Lower leg skin (tissue), 4 donors: ENCODE measurements around the gene EHMT1. TPM values are rescaled to one million over a fixed set of nuclear protein-coding genes. Genes with fewer than 3 reads are reported as not detected.

Source experiments
- DNase-seq, 2 donors: peaks; one replicate each; pipeline ENCODE4 v3.0.0-alpha.2; 2019; ENCODE audit warnings: low spot score in 2 of 2
- H3K4me3 ChIP-seq: fragments of 200-600 bp; sonication (generic); 2 replicates; pipeline ENCODE4 v1.5.1; 2017; ENCODE audit warnings: mild to moderate bottlenecking, low read depth; ENCODE audit not compliant: poor library complexity, severe bottlenecking
- CTCF ChIP-seq, 3 donors: fragments of 450-650 bp; IDR thresholded peaks; one replicate each; pipeline ENCODE4 v1.5.1; 2016; ENCODE audit warnings: antibody characterized with exemption in 3 of 3, mild to moderate bottlenecking in 3 of 3, moderate library complexity in 2 of 3
- POLR2A ChIP-seq, 2 donors: fragments of 450-650 bp; IDR thresholded peaks; one replicate each; pipeline ENCODE4 v1.6.1; 2016 to 2017; ENCODE audit warnings: antibody characterized with exemption in 2 of 2, mild to moderate bottlenecking in 1 of 2, moderate library complexity in 1 of 2
- WGBS, 2 donors: methylation state at CpG; one replicate each; pipeline ENCODE4 v1.1.5; 2018; 5-methylcytosine and 5-hydroxymethylcytosine counted together
- intact Hi-C: fragments of 100-400 bp; cut with DNase I; formaldehyde crosslinking; loops from one replicate; pipeline ENCODE4 v1.15.0; 2023; ENCODE audit warnings: low total_unique reads
- total RNA-seq, 4 donors: library from RNA; depleted of rRNA; stranded (reverse); fragments of >200 nt; gene quantifications; one replicate each; pipeline ENCODE4 v1.1.0, GENCODE V29; 2016

Gene EHMT1
- total RNA-seq, 4 donors from 2014 or later = 64.2 to 128 (median 73.2) TPM

GRCh38 chr9:137582286-137582860 lies 36.4 kb upstream of the EHMT1 start:
- intact Hi-C loops = no loop called here
- 76 to 85% methylated on average over 20 of the region's 20 CpGs for WGBS, 2 donors
- H3K4me3 ChIP-seq = no peak overlapping the region
- no peak for DNase-seq
- TF ChIP-seq POLR2A (IDR thresholded peaks at IDR 0.05) (no peak), CTCF (IDR thresholded peaks at IDR 0.05) (no peak)

- WGBS, 2 donors = 76 to 93% methylated on average over 14 of the region's 14 CpGs
- no peak for TF ChIP-seq POLR2A (IDR thresholded peaks at IDR 0.05)
- TF ChIP-seq CTCF (IDR thresholded peaks at IDR 0.05) = no peak
- DNase-seq = no peak
- intact Hi-C loops = no loop called here
- no peak overlapping the region for H3K4me3 ChIP-seq
Observed at GRCh38 chr9:137583347-137583746, 35.5 kb upstream of the EHMT1 start.

GRCh38 chr9:137583957-137584356 lies 34.8 kb upstream of the EHMT1 start:
- 86 to 88% methylated on average over 8 of the region's 8 CpGs for WGBS, 2 donors
- intact Hi-C loops = no loop called here
- DNase-seq = no peak
- no peak overlapping the region for H3K4me3 ChIP-seq
- TF ChIP-seq CTCF (IDR thresholded peaks at IDR 0.05) (no peak), POLR2A (IDR thresholded peaks at IDR 0.05) (no peak)

- no peak for DNase-seq
- WGBS, 2 donors = 95 to 96% methylated on average over 11 to 14 of the region's 14 CpGs
- no peak for TF ChIP-seq POLR2A (IDR thresholded peaks at IDR 0.05)
- TF ChIP-seq CTCF (IDR thresholded peaks at IDR 0.05) = no peak
- no peak overlapping the region for H3K4me3 ChIP-seq
- intact Hi-C loops = no loop called here
Observed at GRCh38 chr9:137586854-137587253, 32.0 kb upstream of the EHMT1 start.

GRCh38 chr9:137588311-137588710 lies 30.5 kb upstream of the EHMT1 start:
- no peak overlapping the region for H3K4me3 ChIP-seq
- DNase-seq = no peak
- intact Hi-C loops = no loop called here
- TF ChIP-seq POLR2A (IDR thresholded peaks at IDR 0.05) = no peak
- no peak for TF ChIP-seq CTCF (IDR thresholded peaks at IDR 0.05)
- 84 to 88% methylated on average over 11 to 13 of the region's 13 CpGs for WGBS, 2 donors

GRCh38 chr9:137588891-137589290 lies 29.9 kb upstream of the EHMT1 start:
- WGBS, 2 donors = 64 to 70% methylated on average over 6 of the region's 6 CpGs
- H3K4me3 ChIP-seq = no peak overlapping the region
- TF ChIP-seq POLR2A (IDR thresholded peaks at IDR 0.05) (no peak), CTCF (IDR thresholded peaks at IDR 0.05) (no peak)
- intact Hi-C loops = no loop called here
- no peak for DNase-seq
